NB4 (cell line): ENCODE results near the gene C1GALT1C1L.
A peak's percentile ranks its signal among the peaks of the same experiment; 100 is the strongest.

Experiments
- DNase-seq: peaks from one replicate; pipeline ENCODE4 v3.0.0; 2010; ENCODE audit warnings: low read depth
- H3K4me3 ChIP-seq: one replicate; pipeline ENCODE4 v1.5.1; 2011; ENCODE audit warnings: mild to moderate bottlenecking, low read depth, low read length, moderate library complexity
- CTCF ChIP-seq: IDR thresholded peaks from one replicate; pipeline ENCODE4 v1.5.1; 2012; ENCODE audit warnings: low read depth, low read length
- MYC ChIP-seq: IDR thresholded peaks from 2 replicates; pipeline ENCODE4 v1.6.1; 2011; ENCODE audit warnings: low read depth, low read length
- POLR2A ChIP-seq: IDR thresholded peaks from 2 replicates; pipeline ENCODE4 v1.6.1; 2011; ENCODE audit warnings: mild to moderate bottlenecking; ENCODE audit not compliant: insufficient read length; ENCODE audit errors: extremely low read depth
- TF ChIP-seq, protein P1 (sequence below): IDR thresholded peaks from 2 replicates; pipeline ENCODE4 v1.6.1; 2011; ENCODE audit warnings: low read depth, low read length

The C1GALT1C1L gene

DNA sequence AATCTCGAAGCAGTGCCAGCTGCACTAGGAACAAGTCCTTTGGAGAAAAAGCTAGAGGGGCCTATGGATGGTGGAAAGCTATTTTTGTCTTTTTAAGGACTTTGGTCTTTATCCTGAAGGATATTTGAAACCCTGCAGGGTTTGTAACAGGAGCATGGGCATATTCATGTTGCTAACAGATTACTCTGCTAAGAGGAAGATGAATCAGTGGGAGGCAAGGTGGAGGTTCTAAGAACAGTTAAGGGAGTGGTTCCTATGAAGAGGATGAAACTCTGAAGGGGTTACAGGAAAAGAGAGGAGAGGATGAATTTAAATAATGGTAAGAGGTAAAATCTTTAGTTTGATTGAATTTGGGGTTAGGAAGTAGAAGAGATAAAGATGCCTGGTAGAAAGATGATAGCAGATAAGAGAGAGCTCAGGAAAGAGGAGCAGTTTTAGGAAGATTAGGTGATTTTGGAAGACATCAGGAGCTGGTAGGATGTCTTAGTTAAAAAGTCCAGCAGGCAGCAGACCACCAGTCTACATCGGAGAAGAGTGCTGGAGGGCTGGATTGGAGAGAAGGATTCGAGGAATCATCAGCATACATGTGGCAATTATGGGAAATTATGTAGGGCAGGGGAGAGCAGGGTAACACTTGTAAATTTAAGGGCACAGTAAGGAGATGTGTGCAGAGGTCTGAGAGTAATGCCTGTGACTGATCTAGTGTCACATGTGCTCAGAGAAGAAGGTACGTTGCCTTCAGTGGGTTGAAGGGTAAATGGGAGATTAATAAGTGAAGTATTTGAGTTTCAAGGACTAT lies 39.3 kb upstream of the C1GALT1C1L start:
- TF ChIP-seq CTCF (no peak), POLR2A (no peak), MYC (no peak)
- TF ChIP-seq, protein P1, sequence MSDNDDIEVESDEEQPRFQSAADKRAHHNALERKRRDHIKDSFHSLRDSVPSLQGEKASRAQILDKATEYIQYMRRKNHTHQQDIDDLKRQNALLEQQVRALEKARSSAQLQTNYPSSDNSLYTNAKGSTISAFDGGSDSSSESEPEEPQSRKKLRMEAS: no peak
- H3K4me3 ChIP-seq: no peak overlapping the region
- DNase-seq: no peak

DNA sequence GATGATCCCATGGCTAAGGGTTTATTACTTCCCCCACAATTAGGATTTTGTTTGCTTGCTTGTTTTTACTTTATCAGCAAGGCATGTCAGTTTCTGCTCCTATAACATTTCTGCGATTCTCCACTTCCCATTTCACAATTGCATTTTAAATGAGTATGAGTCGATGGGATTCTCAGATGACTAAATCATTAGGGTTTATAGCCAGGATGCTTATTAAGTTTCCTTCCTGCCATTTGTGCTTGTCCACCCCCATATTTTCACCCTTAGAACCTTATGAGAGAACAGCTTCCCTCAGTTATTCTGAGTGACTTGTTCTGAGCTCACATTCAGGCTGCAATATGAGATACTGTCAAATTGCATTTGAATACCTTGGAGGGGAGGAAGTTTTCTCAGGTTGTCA lies 37.9 kb upstream of the C1GALT1C1L start:
- TF ChIP-seq CTCF (no peak), MYC (no peak), POLR2A (no peak)
- TF ChIP-seq, protein P1: no peak
- no peak overlapping the region for H3K4me3 ChIP-seq
- DNase-seq: peak; percentile 37

DNA sequence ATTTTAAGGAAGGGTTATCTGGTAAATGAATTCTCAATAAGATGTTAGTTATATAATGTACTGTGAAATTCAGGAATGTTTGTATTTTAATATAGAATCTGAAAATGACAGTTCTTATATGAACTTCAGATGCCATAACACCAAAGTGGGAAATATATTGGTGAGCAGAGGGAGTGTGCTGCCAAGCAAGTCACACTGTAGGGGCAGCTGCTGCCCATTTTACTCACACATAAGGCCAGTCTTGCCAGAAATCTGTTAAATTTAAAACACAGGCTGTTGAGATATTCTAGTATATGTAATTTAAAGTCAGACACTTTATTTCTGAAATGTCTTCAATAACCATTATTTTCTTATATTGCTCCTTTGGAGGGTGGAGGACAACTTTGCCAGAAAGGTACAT lies 34.6 kb upstream of the C1GALT1C1L start:
- TF ChIP-seq CTCF: no peak
- no peak for TF ChIP-seq MYC
- no peak for TF ChIP-seq POLR2A
- TF ChIP-seq, protein P1: no peak
- DNase-seq: no peak
- H3K4me3 ChIP-seq: no peak overlapping the region

DNA sequence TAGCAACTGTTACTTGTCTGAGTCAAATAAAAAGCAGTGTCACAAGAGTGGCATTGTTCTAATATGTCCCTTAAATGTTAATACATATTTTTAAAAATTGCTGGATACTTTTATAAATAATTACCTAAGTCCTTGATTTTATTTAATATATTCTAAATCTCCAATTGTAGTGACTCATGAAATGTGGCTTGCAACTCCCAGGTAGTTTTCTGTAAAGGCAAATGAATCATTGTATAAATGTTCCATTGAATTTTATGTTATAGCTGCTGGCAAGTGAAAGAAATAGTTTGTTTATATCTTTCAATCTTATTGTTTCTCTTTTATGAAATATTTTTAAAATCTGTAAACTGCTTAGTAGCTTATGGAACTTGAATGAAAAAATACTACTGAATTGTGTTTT lies 32.7 kb upstream of the C1GALT1C1L start:
- DNase-seq: no peak
- H3K4me3 ChIP-seq: no peak overlapping the region
- TF ChIP-seq MYC (no peak), POLR2A (no peak), CTCF (no peak)
- TF ChIP-seq, protein P1: no peak

GRCh38 chr2:43708178-43708577 lies 31.9 kb upstream of the C1GALT1C1L start:
- DNase-seq: no peak
- no peak overlapping the region for H3K4me3 ChIP-seq
- no peak for TF ChIP-seq CTCF
- no peak for TF ChIP-seq MYC
- no peak for TF ChIP-seq POLR2A
- TF ChIP-seq, protein P1: no peak
